Fibroblast of pulmonary artery (primary cell): Measurements from ENCODE around the gene CX3CR1.
A peak's percentile ranks its signal among the peaks of the same experiment; 100 is the strongest.
"Not testable (repeated sequence)": the region's sequence is repeated elsewhere in the genome, so short reads cannot be mapped to it uniquely, and the experiment has no call there.

Experiments
- DNase-seq: peaks from one replicate; pipeline ENCODE4 v3.0.0-alpha.2; 2010; ENCODE audit warnings: low read depth
- H3K4me3 ChIP-seq: replicated peaks from 2 replicates; pipeline ENCODE4 v1.5.1; 2011; ENCODE audit warnings: low read depth, mild to moderate bottlenecking, control low read depth, low read length, moderate library complexity
- CTCF ChIP-seq: IDR thresholded peaks from 2 replicates; pipeline ENCODE4 v1.5.1; 2011; ENCODE audit warnings: mild to moderate bottlenecking, control low read depth, low read length, inconsistent platforms; ENCODE audit errors: missing control alignments

CX3CR1 gene

GRCh38 chr3:39322936-39323335 is 43.1 kb upstream of the CX3CR1 start:
- TF ChIP-seq CTCF = no peak
- no peak overlapping the region for H3K4me3 ChIP-seq
- DNase-seq = no peak

- DNase-seq, H3K4me3 ChIP-seq: not testable (repeated sequence)
Observed at GRCh38 chr3:39322209-39322715, 42.4 kb upstream of the CX3CR1 start.

DNA sequence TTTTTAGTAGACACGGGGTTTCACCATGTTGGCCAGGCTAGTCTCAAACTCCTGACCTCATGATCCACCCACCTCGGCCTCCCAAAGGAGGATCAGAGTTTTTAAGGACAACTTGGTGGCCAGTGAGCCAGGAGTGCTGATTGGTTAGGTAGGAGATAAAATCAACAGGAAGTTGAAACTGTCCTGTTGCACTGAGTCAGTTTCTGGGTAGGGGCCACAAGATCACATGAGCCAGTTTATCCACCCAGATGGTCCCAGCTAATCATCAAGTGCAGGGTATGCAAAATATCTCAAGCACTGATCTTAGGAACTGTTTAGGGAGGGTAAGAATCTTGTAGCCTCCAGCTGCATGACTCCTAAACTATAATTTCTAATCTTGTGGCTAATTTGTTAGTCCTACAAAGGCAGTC is 41.7 kb upstream of the CX3CR1 start:
- not testable (repeated sequence) for DNase-seq

GRCh38 chr3:39319249-39319648 is 39.4 kb upstream of the CX3CR1 start:
- no peak for DNase-seq
- TF ChIP-seq CTCF = no peak
- H3K4me3 ChIP-seq = no peak overlapping the region

More for the DNA sequence above, 41.7 kb upstream of the CX3CR1 start:
- H3K4me3 ChIP-seq = not testable (repeated sequence)

- TF ChIP-seq CTCF = no peak
- DNase-seq = no peak
- H3K4me3 ChIP-seq = no peak overlapping the region
Observed at GRCh38 chr3:39318301-39318700, 38.5 kb upstream of the CX3CR1 start.

DNA sequence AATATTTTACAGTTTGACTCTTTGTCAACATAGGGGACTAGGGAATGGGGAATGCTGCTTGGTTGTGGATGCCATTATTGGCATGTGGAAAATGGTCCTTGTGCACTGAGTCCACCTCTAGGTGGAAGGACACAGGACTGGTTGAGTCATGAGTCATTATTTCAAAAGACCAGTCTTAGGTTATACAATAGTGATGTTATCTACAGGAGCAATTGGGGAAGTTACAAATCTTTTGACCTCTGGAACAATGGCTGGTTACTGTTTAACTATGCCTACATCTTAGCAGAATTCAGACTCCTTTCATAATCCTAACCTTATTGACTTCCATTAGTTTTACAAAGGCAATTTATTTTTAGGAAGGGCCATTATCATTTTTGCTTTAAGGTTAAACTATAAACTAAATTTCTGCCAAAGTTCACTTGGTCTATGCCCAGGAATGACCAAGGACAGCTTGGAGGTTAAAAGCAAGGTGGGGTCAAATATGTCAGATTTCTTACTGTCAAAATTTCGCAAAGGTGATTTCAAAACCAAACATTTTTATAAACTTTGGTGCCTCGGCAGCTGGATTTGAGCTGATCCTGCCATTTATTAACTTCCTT is 37.8 kb upstream of the CX3CR1 start:
- H3K4me3 ChIP-seq = no peak overlapping the region
- peak; percentile 3 for DNase-seq
- no peak for TF ChIP-seq CTCF

- H3K4me3 ChIP-seq = no peak overlapping the region
- DNase-seq = no peak
- TF ChIP-seq CTCF = no peak
Observed at GRCh38 chr3:39315420-39315819, 35.6 kb upstream of the CX3CR1 start.

- no peak overlapping the region for H3K4me3 ChIP-seq
- no peak for TF ChIP-seq CTCF
- no peak for DNase-seq
Observed at GRCh38 chr3:39313289-39313688, 33.5 kb upstream of the CX3CR1 start.
